HEK293 (cell line): ENCODE results near the gene MLIP.

Source experiments
- SETDB1 ChIP-seq: IDR thresholded peaks from one replicate; pipeline ENCODE4 v1.6.1; 2017; ENCODE audit warnings: mild to moderate bottlenecking, low read length, moderate library complexity, mixed read lengths; ENCODE audit not compliant: insufficient read length
- ZNF530 ChIP-seq: fragments of 450-650 bp; formaldehyde crosslinking; IDR thresholded peaks from 2 replicates; pipeline ENCODE4 v1.5.1; 2016; ENCODE audit warnings: low read depth, missing biosample characterization, missing genetic modification characterization
- TF ChIP-seq, protein P1 (sequence below): fragments of 450-650 bp; formaldehyde crosslinking; IDR thresholded peaks from 2 replicates; pipeline ENCODE4 v1.5.1; 2016; ENCODE audit warnings: missing biosample characterization, missing genetic modification characterization

DNA sequence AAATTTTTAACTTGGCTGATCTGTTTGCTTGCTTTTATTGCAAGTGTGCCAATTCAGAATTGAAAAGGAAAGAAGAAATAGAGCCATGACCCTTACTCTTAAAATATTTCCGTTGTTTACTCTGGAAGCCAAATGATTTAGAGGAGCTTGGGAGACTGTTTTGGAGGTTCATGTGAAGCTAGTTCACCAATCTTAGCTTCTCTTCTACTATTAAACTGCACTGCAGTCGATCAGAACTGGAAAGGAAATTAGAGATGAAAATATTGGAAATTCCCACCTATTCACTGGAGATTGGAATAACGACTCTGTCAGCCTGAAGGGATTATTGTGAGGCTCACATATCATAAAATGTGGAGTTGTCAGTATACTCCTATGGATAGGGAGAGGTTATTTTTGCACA lies 81.8 kb downstream of the MLIP start:
- TF ChIP-seq SETDB1 (no peak), ZNF530 (tag by site-specific recombination) (no peak)
- TF ChIP-seq, protein P1, sequence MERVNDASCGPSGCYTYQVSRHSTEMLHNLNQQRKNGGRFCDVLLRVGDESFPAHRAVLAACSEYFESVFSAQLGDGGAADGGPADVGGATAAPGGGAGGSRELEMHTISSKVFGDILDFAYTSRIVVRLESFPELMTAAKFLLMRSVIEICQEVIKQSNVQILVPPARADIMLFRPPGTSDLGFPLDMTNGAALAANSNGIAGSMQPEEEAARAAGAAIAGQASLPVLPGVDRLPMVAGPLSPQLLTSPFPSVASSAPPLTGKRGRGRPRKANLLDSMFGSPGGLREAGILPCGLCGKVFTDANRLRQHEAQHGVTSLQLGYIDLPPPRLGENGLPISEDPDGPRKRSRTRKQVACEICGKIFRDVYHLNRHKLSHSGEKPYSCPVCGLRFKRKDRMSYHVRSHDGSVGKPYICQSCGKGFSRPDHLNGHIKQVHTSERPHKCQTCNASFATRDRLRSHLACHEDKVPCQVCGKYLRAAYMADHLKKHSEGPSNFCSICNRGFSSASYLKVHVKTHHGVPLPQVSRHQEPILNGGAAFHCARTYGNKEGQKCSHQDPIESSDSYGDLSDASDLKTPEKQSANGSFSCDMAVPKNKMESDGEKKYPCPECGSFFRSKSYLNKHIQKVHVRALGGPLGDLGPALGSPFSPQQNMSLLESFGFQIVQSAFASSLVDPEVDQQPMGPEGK (tag by site-specific recombination) = no peak
